Endodermal cell (in vitro differentiated cells): ENCODE results near the gene USP21. TPM values are rescaled to one million over a fixed set of nuclear protein-coding genes. Genes with fewer than 3 reads are reported as not detected.

ENCODE experiments used
- DNase-seq: peaks from one replicate; pipeline ENCODE4 v3.0.0-alpha.2; 2017
- H3K27ac ChIP-seq: 2 replicates; pipeline ENCODE4 v1.5.1; 2013; ENCODE audit warnings: mild to moderate bottlenecking, low read depth, low read length, moderate library complexity
- H3K27me3 ChIP-seq: 2 replicates; pipeline ENCODE4 v1.6.1; 2013; ENCODE audit warnings: mild to moderate bottlenecking, low read length, moderate library complexity; ENCODE audit not compliant: insufficient read depth, control insufficient read depth, poor library complexity, severe bottlenecking
- H3K36me3 ChIP-seq: 2 replicates; pipeline ENCODE4 v1.7.0; 2013; ENCODE audit warnings: mild to moderate bottlenecking, low read length, moderate library complexity; ENCODE audit not compliant: control insufficient read depth, insufficient read depth
- H3K4me1 ChIP-seq: one replicate; pipeline ENCODE4 v1.7.0; 2013; ENCODE audit warnings: low read length; ENCODE audit not compliant: control insufficient read depth, insufficient read depth
- H3K4me3 ChIP-seq: 2 replicates; pipeline ENCODE4 v1.5.1; 2013; ENCODE audit warnings: mild to moderate bottlenecking, low read length, moderate library complexity
- H3K9ac ChIP-seq: 2 replicates; pipeline ENCODE4 v1.6.1; 2013; ENCODE audit warnings: mild to moderate bottlenecking, low read length, moderate library complexity; ENCODE audit not compliant: poor library complexity, severe bottlenecking; ENCODE audit errors: extremely low read depth
- H3K9me3 ChIP-seq: 2 replicates; pipeline ENCODE4 v1.6.1; 2013; ENCODE audit warnings: mild to moderate bottlenecking, low read length, moderate library complexity; ENCODE audit not compliant: control insufficient read depth
- H3K27ac Mint-ChIP-seq: 2 replicates; pipeline ENCODE4 v1.8.0; 2020; ENCODE audit warnings: mixed read lengths
- H3K27me3 Mint-ChIP-seq: 2 replicates; pipeline ENCODE4 v1.8.0; 2021; ENCODE audit warnings: mild to moderate bottlenecking, mixed read lengths; ENCODE audit not compliant: insufficient read depth
- H3K36me3 Mint-ChIP-seq: 2 replicates; pipeline ENCODE4 v1.8.0; 2020; ENCODE audit warnings: low read depth, mixed read lengths
- H3K4me1 Mint-ChIP-seq: 2 replicates; pipeline ENCODE4 v1.8.0; 2020; ENCODE audit warnings: mixed read lengths
- H3K4me3 Mint-ChIP-seq: 2 replicates; pipeline ENCODE4 v1.8.0; 2020; ENCODE audit warnings: mild to moderate bottlenecking, moderate library complexity, mixed read lengths
- H3K9me3 Mint-ChIP-seq: 2 replicates; pipeline ENCODE4 v1.8.0; 2020; ENCODE audit warnings: mild to moderate bottlenecking, mixed read lengths
- CTCF ChIP-seq: fragments of 200-600 bp; sonication (generic); conservative IDR thresholded peaks from 2 replicates; pipeline ENCODE4 v1.5.0; 2021; ENCODE audit warnings: antibody characterized with exemption, mild to moderate bottlenecking
- WGBS, 2 experiments: methylation state at CpG; one replicate each; pipeline versions ENCODE4 v1.1.5 to v1.1.7; 2013; ENCODE audit warnings: missing lambda C conversion rate in 2 of 2, mixed read lengths in 1 of 2; ENCODE audit not compliant: insufficient coverage in 1 of 2, insufficient read length in 1 of 2; 5-methylcytosine and 5-hydroxymethylcytosine counted together
- total RNA-seq, 2 donors: library from RNA; stranded (reverse); fragmentation: NEBNext Ultra II Directional in 1 of 2; extraction: Animal tissue kit (Norgen Biotek cat#: 25700) in 1 of 2; gene quantifications; 2 replicates in 1 of 2; 3 replicates in 1 of 2; pipeline ENCODE4 v1.2.1, GENCODE V29; 2021

The USP21 gene
- total RNA-seq, 2 donors from 2014 or later: 26.7 to 39.7 TPM

GRCh38 chr1:161173711-161174110, 14.4 kb downstream of the USP21 start:
- TF ChIP-seq CTCF: no peak
- DNase-seq: no peak
- Mint-ChIP-seq H3K36me3 (peaks cover 47% of the 10 kb centered on the region), H3K27me3 (no peaks in the 10 kb centered on the region), H3K27ac (no peak overlapping the region), H3K4me3 (no peak overlapping the region), H3K9me3 (no peaks in the 10 kb centered on the region), H3K4me1 (peaks cover 14% of the 10 kb centered on the region)
- Histone ChIP-seq H3K4me1 (peaks cover 4% of the 10 kb centered on the region), H3K4me3 (no peak overlapping the region), H3K36me3 (peaks cover 58% of the 10 kb centered on the region), H3K27ac (no peak overlapping the region), H3K9ac (no peak overlapping the region), H3K9me3 (no peaks in the 10 kb centered on the region), H3K27me3 (no peaks in the 10 kb centered on the region)
- 96 to 97% methylated on average over 5 to 11 of the region's 11 CpGs for WGBS, 2 experiments

GRCh38 chr1:161174911-161175310, 15.6 kb downstream of the USP21 start:
- WGBS, 2 experiments: 95 to 100% methylated on average over 6 to 11 of the region's 11 CpGs
- Mint-ChIP-seq H3K27ac (no peak overlapping the region), H3K4me1 (peaks cover 14% of the 10 kb centered on the region), H3K36me3 (peaks cover 40% of the 10 kb centered on the region), H3K4me3 (no peak overlapping the region), H3K27me3 (no peaks in the 10 kb centered on the region), H3K9me3 (no peaks in the 10 kb centered on the region)
- peaks cover 46% of the 10 kb centered on the region for H3K36me3 ChIP-seq
- no peak overlapping the region for H3K27ac ChIP-seq
- no peak for TF ChIP-seq CTCF
- H3K9me3 ChIP-seq: no peaks in the 10 kb centered on the region
- H3K27me3 ChIP-seq: no peaks in the 10 kb centered on the region
- peaks cover 4% of the 10 kb centered on the region for H3K4me1 ChIP-seq
- no peak for DNase-seq
- no peak overlapping the region for H3K9ac ChIP-seq
- no peak overlapping the region for H3K4me3 ChIP-seq

- 91 to 93% methylated on average over 5 to 10 of the region's 10 CpGs for WGBS, 2 experiments
- Histone ChIP-seq H3K9ac (no peak overlapping the region), H3K36me3 (peaks cover 41% of the 10 kb centered on the region), H3K4me3 (peak overlapping the region; percentile 96), H3K27me3 (no peaks in the 10 kb centered on the region), H3K27ac (no peak overlapping the region), H3K9me3 (no peaks in the 10 kb centered on the region), H3K4me1 (peaks cover 4% of the 10 kb centered on the region)
- no peaks in the 10 kb centered on the region for H3K27me3 Mint-ChIP-seq
- no peak for TF ChIP-seq CTCF
- no peaks in the 10 kb centered on the region for H3K9me3 Mint-ChIP-seq
- H3K27ac Mint-ChIP-seq: no peak overlapping the region
- H3K4me3 Mint-ChIP-seq: peak overlapping the region; percentile 97
- DNase-seq: no peak
- peaks cover 37% of the 10 kb centered on the region for H3K36me3 Mint-ChIP-seq
- H3K4me1 Mint-ChIP-seq: peaks cover 14% of the 10 kb centered on the region
These were observed 16.6 kb downstream of the USP21 start for GRCh38 chr1:161175771-161176453.
